Mucosa of gallbladder (tissue), 1 donor: ENCODE results near the gene STK32B. TPM values are rescaled to one million over a fixed set of nuclear protein-coding genes. Genes with fewer than 3 reads are reported as not detected.
"Not testable (repeated sequence)": the region's sequence is repeated elsewhere in the genome, so short reads cannot be mapped to it uniquely, and the experiment has no call there.

Source experiments
- DNase-seq: peaks from one replicate; pipeline ENCODE4 v3.0.0-alpha.2; 2020; ENCODE audit warnings: low spot score
- total RNA-seq: library from RNA; stranded (reverse); gene quantifications from one replicate; pipeline ENCODE4 v1.2.1, GENCODE V29; 2021
- donor health status: DM: no; HTN: no; CAD: no.

STK32B gene
- total RNA-seq, 1 donor from 2014 or later = 4.1 TPM

- DNase-seq = no peak
Observed at GRCh38 chr4:5260121-5260520, 208.8 kb downstream of the STK32B start.

- no peak for DNase-seq
Observed at GRCh38 chr4:5261866-5262265, 210.6 kb downstream of the STK32B start.

GRCh38 chr4:5266991-5267390 lies 215.7 kb downstream of the STK32B start:
- no peak for DNase-seq

- no peak for DNase-seq
Observed at GRCh38 chr4:5267408-5267807, 216.1 kb downstream of the STK32B start.

GRCh38 chr4:5276475-5277075 lies 225.3 kb downstream of the STK32B start:
- no peak for DNase-seq

- no peak for DNase-seq
Observed at GRCh38 chr4:5277079-5277478, 225.8 kb downstream of the STK32B start.

GRCh38 chr4:5278213-5278612 lies 226.9 kb downstream of the STK32B start:
- no peak for DNase-seq

GRCh38 chr4:5280069-5280468 lies 228.8 kb downstream of the STK32B start:
- DNase-seq = not testable (repeated sequence)

- DNase-seq = no peak
Observed at GRCh38 chr4:5280828-5281227, 229.5 kb downstream of the STK32B start.

- no peak for DNase-seq
Observed at GRCh38 chr4:5283837-5284236, 232.6 kb downstream of the STK32B start.

GRCh38 chr4:5284517-5284916 lies 233.2 kb downstream of the STK32B start:
- no peak for DNase-seq

GRCh38 chr4:5292101-5292500 lies 240.8 kb downstream of the STK32B start:
- no peak for DNase-seq

GRCh38 chr4:5298000-5298787 lies 246.9 kb downstream of the STK32B start:
- DNase-seq = not testable (repeated sequence)

- DNase-seq = no peak
Observed at GRCh38 chr4:5300283-5300682, 249.0 kb downstream of the STK32B start.

GRCh38 chr4:5307928-5308327 lies 256.6 kb downstream of the STK32B start:
- DNase-seq = no peak

GRCh38 chr4:5322321-5322720 lies 271.0 kb downstream of the STK32B start:
- no peak for DNase-seq

- DNase-seq = no peak
Observed at GRCh38 chr4:5330339-5330989, 279.2 kb downstream of the STK32B start.

- no peak for DNase-seq
Observed at GRCh38 chr4:5337731-5338130, 286.5 kb downstream of the STK32B start.

- DNase-seq = no peak
Observed at GRCh38 chr4:5338531-5338930, 287.3 kb downstream of the STK32B start.

- no peak for DNase-seq
Observed at GRCh38 chr4:5340991-5341451, 289.7 kb downstream of the STK32B start.

- DNase-seq = no peak
Observed at GRCh38 chr4:5341526-5341925, 290.2 kb downstream of the STK32B start.

- DNase-seq = no peak
Observed at GRCh38 chr4:5355846-5356245, 304.6 kb downstream of the STK32B start.

GRCh38 chr4:5357870-5358269 lies 306.6 kb downstream of the STK32B start:
- DNase-seq = no peak
